GM19099 (cell line): Measurements from ENCODE around the gene HERPUD2.

Source experiments
- POLR2A ChIP-seq: IDR thresholded peaks from 3 replicates; pipeline ENCODE4 v1.6.1; 2011; ENCODE audit warnings: low read depth; ENCODE audit not compliant: insufficient read length; ENCODE audit errors: extremely low read depth

HERPUD2 gene

GRCh38 chr7:35605760-35606159 is 89.2 kb downstream of the HERPUD2 start:
- TF ChIP-seq POLR2A: no peak

- TF ChIP-seq POLR2A: no peak
Observed at GRCh38 chr7:35604595-35604994, 90.3 kb downstream of the HERPUD2 start.

GRCh38 chr7:35599645-35600044 is 95.3 kb downstream of the HERPUD2 start:
- TF ChIP-seq POLR2A: no peak

- no peak for TF ChIP-seq POLR2A
Observed at GRCh38 chr7:35599061-35599460, 95.9 kb downstream of the HERPUD2 start.

GRCh38 chr7:35596061-35596460 is 98.9 kb downstream of the HERPUD2 start:
- TF ChIP-seq POLR2A: no peak

GRCh38 chr7:35593899-35594298 is 101.0 kb downstream of the HERPUD2 start:
- no peak for TF ChIP-seq POLR2A

GRCh38 chr7:35588647-35589046 is 106.3 kb downstream of the HERPUD2 start:
- no peak for TF ChIP-seq POLR2A

- no peak for TF ChIP-seq POLR2A
Observed at GRCh38 chr7:35584990-35585389, 109.9 kb downstream of the HERPUD2 start.
